ENCODE data around the gene OAS2.

- TF ChIP-seq POLR2AphosphoS5 (IDR thresholded peaks at IDR 0.05; ENCODE audit: borderline replicate concordance, low read depth, low read length) (no peak), EZH2 (IDR thresholded peaks at IDR 0.05) (no peak), FOXP2 (optimal IDR thresholded peaks at IDR 0.05; ENCODE audit: control extremely low read depth, extremely low read length, insufficient read depth) (no peak)
Observed at GRCh38 chr12:112996501-112996900, 18.2 kb downstream of the OAS2 start.

All from SK-N-MC (cell line).